ENCODE results near the gene EPB41L1.

- TF ChIP-seq CTCF (conservative IDR thresholded peaks at IDR 0.05) (no peak), EZH2 (IDR thresholded peaks at IDR 0.05; ENCODE audit: low read depth) (no peak)
Observed at GRCh38 chr20:36236786-36237121, 82.2 kb downstream of the EPB41L1 start.
